HCT116 (cell line): ENCODE data around the gene CLIC6. TPM values are rescaled to one million over a fixed set of nuclear protein-coding genes. Genes with fewer than 3 reads are reported as not detected.

Experiments used
- ATAC-seq: fragments of 200-7000 bp; cut with Tn5 transposase; 2 replicates; pipeline ENCODE4 v1.9.1; 2020; ENCODE audit warnings: mild to moderate bottlenecking, moderate library complexity
- BruUV-seq: library from RNA; stranded (reverse); fragments of 400-500 nt; replicated peaks from 2 replicates; lab custom pipeline; 2021; lab: Mats Ljungman, UMichigan
- CTCF ChIA-PET: fragments of 300-600 bp; sonication (Branson Sonifier 250); formaldehyde crosslinking; loops from one replicate; lab custom pipeline; 2021; ENCODE audit warnings: antibody characterized with exemption; lab: Charles Lee
- POLR2A ChIA-PET: fragments of 300-600, 350-600 bp; sonication (Branson Sonifier 250); formaldehyde crosslinking; loops from one replicate; lab custom pipeline; 2021; ENCODE audit warnings: antibody characterized with exemption; lab: Charles Lee
- RAD21 ChIA-PET, 2 experiments: fragments of 300-600 bp; sonication (Branson Sonifier 250); formaldehyde crosslinking; loops; one replicate each; lab custom pipeline; 2023; ENCODE audit warnings: low total read pairs in 2 of 2; ENCODE audit not compliant: uncharacterized antibody in 2 of 2, unreplicated experiment in 2 of 2, low non-redundant PET in 1 of 2; lab: Charles Lee
- DNase-seq: peaks from one replicate; pipeline ENCODE4 v3.0.0-alpha.2; 2010; ENCODE audit warnings: low read depth, low spot score
- H2AFZ ChIP-seq: fragments of 200-600 bp; shearing (Covaris generic), sonication (generic); 2 replicates; pipeline ENCODE4 v1.6.1; 2017; ENCODE audit warnings: low read depth, mixed run types, mixed read lengths, antibody characterized with exemption, low read length; ENCODE audit not compliant: poor library complexity, severe bottlenecking
- H3K27ac ChIP-seq: 2 replicates; pipeline ENCODE4 v1.5.1; 2012; ENCODE audit warnings: low read depth, low read length
- H3K27me3 ChIP-seq: fragments of 200-600 bp; sonication (generic); 2 replicates; pipeline ENCODE4 v1.6.1; 2016; ENCODE audit warnings: mixed run types, low read length, mixed read lengths; ENCODE audit not compliant: insufficient read depth
- H3K36me3 ChIP-seq, 2 experiments: fragments of 200-500 bp in 1 of 2; fragments of 200-600 bp in 1 of 2; sonication (Bioruptor generic) in 1 of 2; sonication (generic) in 1 of 2; 2 replicates each; pipeline versions ENCODE4 v1.5.1 to v1.6.1; 2014 to 2016; ENCODE audit warnings: low read length in 2 of 2, inconsistent platforms in 1 of 2, mixed read lengths in 1 of 2, mixed run types in 1 of 2; ENCODE audit not compliant: insufficient read depth in 2 of 2, control insufficient read depth in 1 of 2
- H3K4me1 ChIP-seq, 2 experiments: fragments of 200-600 bp in 1 of 2; sonication (generic) in 1 of 2; 2 replicates each; pipeline versions ENCODE4 v1.5.1 to v1.6.1; 2012 to 2017; ENCODE audit warnings: low read length in 2 of 2, inconsistent platforms in 1 of 2, mild to moderate bottlenecking in 1 of 2, mixed read lengths in 1 of 2, mixed run types in 1 of 2, moderate library complexity in 1 of 2; ENCODE audit not compliant: insufficient read depth in 2 of 2, control insufficient read depth in 1 of 2
- H3K4me2 ChIP-seq: fragments of 200-600 bp; sonication (generic); 2 replicates; pipeline ENCODE4 v1.6.1; 2017; ENCODE audit warnings: mixed run types, low read length, mixed read lengths
- H3K4me3 ChIP-seq, 2 experiments: fragments of 200-600 bp in 1 of 2; sonication (generic) in 1 of 2; replicated peaks in 1 of 2; 2 replicates each; pipeline ENCODE4 v1.5.1; 2011 to 2016; ENCODE audit warnings: low read length in 2 of 2, control low read depth in 1 of 2, low read depth in 1 of 2, mild to moderate bottlenecking in 1 of 2, mixed read lengths in 1 of 2, mixed run types in 1 of 2
- H3K79me2 ChIP-seq: fragments of 200-600 bp; sonication (generic); 2 replicates; pipeline ENCODE4 v1.6.1; 2017; ENCODE audit warnings: mild to moderate bottlenecking, mixed run types, low read length, moderate library complexity, mixed read lengths; ENCODE audit not compliant: insufficient read depth
- H3K9ac ChIP-seq: fragments of 200-600 bp; sonication (generic); 2 replicates; pipeline ENCODE4 v1.6.1; 2016; ENCODE audit warnings: low read length, mixed read lengths
- H3K9me2 ChIP-seq: fragments of 200-600 bp; sonication (generic), shearing (Covaris generic); 2 replicates; pipeline ENCODE4 v1.6.1; 2017; ENCODE audit warnings: mixed run types, mild to moderate bottlenecking, moderate library complexity; ENCODE audit not compliant: insufficient read depth
- H3K9me3 ChIP-seq, 2 experiments: fragments of 200-500 bp in 1 of 2; fragments of 200-600 bp in 1 of 2; sonication (Bioruptor generic) in 1 of 2; sonication (generic) in 1 of 2; 2 replicates each; pipeline ENCODE4 v1.6.1; 2014 to 2017; ENCODE audit warnings: low read length in 2 of 2, mixed read lengths in 2 of 2, inconsistent platforms in 1 of 2, low read depth in 1 of 2, mild to moderate bottlenecking in 1 of 2, mixed run types in 1 of 2, moderate library complexity in 1 of 2; ENCODE audit not compliant: control insufficient read depth in 1 of 2, insufficient read depth in 1 of 2
- H4K20me1 ChIP-seq: fragments of 200-600 bp; sonication (generic), shearing (Covaris generic); 2 replicates; pipeline ENCODE4 v1.6.1; 2017; ENCODE audit warnings: mixed run types, mild to moderate bottlenecking, moderate library complexity; ENCODE audit not compliant: insufficient read depth
- CEBPB ChIP-seq: IDR thresholded peaks from 2 replicates; pipeline ENCODE4 v1.6.1; 2012; ENCODE audit warnings: low read depth
- EGR1 ChIP-seq: IDR thresholded peaks from 2 replicates; pipeline ENCODE4 v1.6.1; 2012; ENCODE audit warnings: low read depth
- EZH2phosphoT487 ChIP-seq: fragments of 200-600 bp; IDR thresholded peaks from 2 replicates; pipeline ENCODE4 v1.6.1; 2018; ENCODE audit warnings: antibody characterized with exemption, borderline replicate concordance
- FOSL1 ChIP-seq: IDR thresholded peaks from 2 replicates; pipeline ENCODE4 v1.6.1; 2012; ENCODE audit warnings: low read depth
- RAD21 ChIP-seq: IDR thresholded peaks from 2 replicates; pipeline ENCODE4 v1.6.1; 2012; ENCODE audit warnings: low read depth, mild to moderate bottlenecking
- SIN3A ChIP-seq: IDR thresholded peaks from 2 replicates; pipeline ENCODE4 v1.6.1; 2012; ENCODE audit warnings: low read depth
- SP1 ChIP-seq: IDR thresholded peaks from 2 replicates; pipeline ENCODE4 v1.6.1; 2012; ENCODE audit warnings: low read depth
- SRF ChIP-seq: IDR thresholded peaks from 2 replicates; pipeline ENCODE4 v1.6.1; 2012; ENCODE audit warnings: low read depth
- intact Hi-C: fragments of 100-400 bp; cut with micrococcal nuclease; formaldehyde crosslinking; loops from 2 replicates; pipeline ENCODE4 v1.10.0; 2022
- total RNA-seq: library from RNA; stranded (reverse); gene quantifications from one replicate; pipeline ENCODE4 v1.2.1, GENCODE V29; 2021; ENCODE audit not compliant: unreplicated experiment

Gene CLIC6
- total RNA-seq, 1 experiment from 2014 or later, result 0.05 TPM

DNA sequence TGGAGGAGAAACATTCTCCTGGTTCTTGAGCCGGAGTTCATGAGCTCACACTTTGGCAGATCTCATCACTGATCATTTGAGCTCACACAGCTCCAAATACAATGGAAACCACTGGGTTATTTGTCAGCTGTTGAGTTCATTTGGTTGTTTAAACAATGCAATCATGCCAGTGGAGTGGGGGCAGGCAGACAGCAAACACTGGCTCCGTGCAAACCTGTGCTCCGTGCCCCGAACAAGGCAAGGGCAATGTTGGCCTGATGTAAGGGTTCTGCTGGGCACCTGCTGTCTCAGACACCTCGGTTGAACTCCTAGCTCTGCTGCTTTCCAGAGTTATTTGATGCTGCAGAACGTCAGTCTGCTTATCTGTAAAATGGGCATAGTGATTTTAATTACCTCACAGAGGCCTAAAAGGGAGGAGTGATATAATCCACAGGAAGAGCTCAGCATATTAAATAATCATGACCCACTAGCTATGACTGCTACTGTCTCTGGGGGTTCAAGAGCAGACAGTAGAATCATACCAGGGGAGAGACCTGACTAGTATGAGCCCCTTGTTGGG is 20.0 kb upstream of the CLIC6 start:
- ChIA-PET CTCF (no interaction called here), RAD21 (no interaction called here), POLR2A (no interaction called here)
- no peak overlapping the region for H3K27ac ChIP-seq
- H3K4me2 ChIP-seq, result no peak overlapping the region
- no peaks in the 10 kb centered on the region for H3K36me3 ChIP-seq
- H3K4me3 ChIP-seq, result no peak overlapping the region
- no peaks in the 10 kb centered on the region for H3K9me2 ChIP-seq
- H3K27me3 ChIP-seq, result peaks cover 6% of the 10 kb centered on the region; the same call in 1 of the 2 replicates
- H3K4me1 ChIP-seq, result no peaks in the 10 kb centered on the region
- no peak for TF ChIP-seq CEBPB
- TF ChIP-seq SP1, result no peak
- no peak for TF ChIP-seq RAD21
- no peak for TF ChIP-seq SIN3A
- no peak for TF ChIP-seq EGR1
- no peak for TF ChIP-seq EZH2phosphoT487
- TF ChIP-seq FOSL1, result no peak
- no peak for TF ChIP-seq SRF
- no peaks in the 10 kb centered on the region for H3K79me2 ChIP-seq
- no peaks in the 10 kb centered on the region for H4K20me1 ChIP-seq
- DNase-seq, result no peak
- no peak overlapping the region for H2AFZ ChIP-seq
- ATAC-seq, result no peak
- no peak overlapping the region for H3K9ac ChIP-seq
- H3K9me3 ChIP-seq, result no peaks in the 10 kb centered on the region
- BruUV-seq, result no TSS peak
- intact Hi-C loops, result no loop called here

DNA sequence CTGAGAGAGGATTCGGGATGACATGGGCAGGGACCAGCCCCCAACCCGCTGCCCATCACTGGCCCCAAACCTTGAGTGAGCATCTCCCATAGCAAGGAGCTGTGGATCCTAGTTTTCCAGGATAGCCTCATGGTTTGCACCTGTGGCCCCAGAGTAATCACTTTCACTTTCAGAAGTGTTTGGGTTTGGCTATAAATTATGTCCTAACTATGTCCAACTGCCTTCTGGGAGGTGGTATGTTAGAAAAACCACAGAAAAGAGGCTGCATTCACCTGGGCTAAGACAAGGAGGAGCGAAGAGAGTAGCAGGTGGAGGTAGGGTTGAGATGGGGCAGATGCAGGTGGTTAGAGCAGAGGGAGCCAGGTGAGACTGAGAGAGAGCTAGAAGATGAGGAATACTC is 19.4 kb upstream of the CLIC6 start:
- POLR2A ChIA-PET, result no interaction called here
- no peak overlapping the region for H3K4me2 ChIP-seq
- no peak for DNase-seq
- no peaks in the 10 kb centered on the region for H3K79me2 ChIP-seq
- peaks cover 6% of the 10 kb centered on the region; the same call in 1 of the 2 replicates for H3K27me3 ChIP-seq
- no peaks in the 10 kb centered on the region for H3K36me3 ChIP-seq
- no peak overlapping the region for H3K27ac ChIP-seq
- no peaks in the 10 kb centered on the region for H3K4me1 ChIP-seq
- H3K9me2 ChIP-seq, result no peaks in the 10 kb centered on the region
- no peak overlapping the region for H3K4me3 ChIP-seq
- intact Hi-C loops, result no loop called here
- H3K9ac ChIP-seq, result no peak overlapping the region
- TF ChIP-seq FOSL1, result no peak
- TF ChIP-seq, all 23 proteins: peak for 0
- no peaks in the 10 kb centered on the region for H4K20me1 ChIP-seq
- ChIA-PET CTCF (no interaction called here), RAD21 (no interaction called here)
- ATAC-seq, result no peak
- no TSS peak for BruUV-seq
- no peak overlapping the region for H2AFZ ChIP-seq
- H3K9me3 ChIP-seq, result no peaks in the 10 kb centered on the region
